KBM-7 (cell line): ENCODE data around the gene TMPRSS4.

ENCODE experiments used
- DNase-seq: peaks from one replicate; pipeline ENCODE4 v3.0.0-alpha.2; 2015
- in situ Hi-C: fragments of 300-500 bp; cut with MboI; formaldehyde crosslinking; loops from 2 replicates; pipeline ENCODE4 v1.14.3; 2020; ENCODE audit warnings: low sequenced_read_pairs, low pct_unique_long_range_greater_than_20kb, mixed read lengths

The TMPRSS4 gene

GRCh38 chr11:118076754-118077281 is at the start of gene TMPRSS4:
Gene TMPRSS4 (plus strand): TSS chr11:118077078. CDS start chr11:118077303, 225 bp downstream.
- no peak for DNase-seq
- in situ Hi-C loops: no loop called here

- in situ Hi-C loops: no loop called here
Observed at GRCh38 chr11:118027694-118028093, 49.2 kb upstream of the TMPRSS4 start.

GRCh38 chr11:118028626-118029025 is 48.3 kb upstream of the TMPRSS4 start:
- in situ Hi-C loops: no loop called here

More at GRCh38 chr11:118027694-118028093, 49.2 kb upstream of the TMPRSS4 start:
- DNase-seq: no peak

GRCh38 chr11:118033443-118033842 is 43.4 kb upstream of the TMPRSS4 start:
- no peak for DNase-seq
- in situ Hi-C loops: no loop called here

More at GRCh38 chr11:118028626-118029025, 48.3 kb upstream of the TMPRSS4 start:
- DNase-seq: no peak

GRCh38 chr11:118042141-118042540 is 34.7 kb upstream of the TMPRSS4 start:
- in situ Hi-C loops: no loop called here
- no peak for DNase-seq

GRCh38 chr11:118042796-118043195 is 34.1 kb upstream of the TMPRSS4 start:
- in situ Hi-C loops: no loop called here
- peak; percentile 16 for DNase-seq

- no peak for DNase-seq
- in situ Hi-C loops: no loop called here
Observed at GRCh38 chr11:118045191-118045590, 31.7 kb upstream of the TMPRSS4 start.

- in situ Hi-C loops: no loop called here
- no peak for DNase-seq
Observed at GRCh38 chr11:118046051-118046963, 30.6 kb upstream of the TMPRSS4 start.

- in situ Hi-C loops: no loop called here
- no peak for DNase-seq
Observed at GRCh38 chr11:118046964-118047700, 29.7 kb upstream of the TMPRSS4 start.

- in situ Hi-C loops: no loop called here
- no peak for DNase-seq
Observed at GRCh38 chr11:118047749-118048148, 29.1 kb upstream of the TMPRSS4 start.

- in situ Hi-C loops: no loop called here
- no peak for DNase-seq
Observed at GRCh38 chr11:118048472-118049370, 28.2 kb upstream of the TMPRSS4 start.

GRCh38 chr11:118049771-118050170 is 27.1 kb upstream of the TMPRSS4 start:
- DNase-seq: no peak
- in situ Hi-C loops: loop anchor here (25.0 kb wide), 1 partner anchor 212 kb away; no protein-coding TSS in a partner anchor

- no peak for DNase-seq
- in situ Hi-C loops: loop anchor here (25.0 kb wide), 1 partner anchor 213 kb away; no protein-coding TSS in a partner anchor
Observed at GRCh38 chr11:118050208-118050891, 26.5 kb upstream of the TMPRSS4 start.

GRCh38 chr11:118051136-118051610 is 25.7 kb upstream of the TMPRSS4 start:
- DNase-seq: no peak
- in situ Hi-C loops: loop anchor here (25.0 kb wide), 1 partner anchor 214 kb away; no protein-coding TSS in a partner anchor

GRCh38 chr11:118051611-118052461 is 25.0 kb upstream of the TMPRSS4 start:
- DNase-seq: no peak

GRCh38 chr11:118052581-118053206 is 24.2 kb upstream of the TMPRSS4 start:
- in situ Hi-C loops: loop anchor here (25.0 kb wide), 1 partner anchor 215 kb away; no protein-coding TSS in a partner anchor
- DNase-seq: no peak

More at GRCh38 chr11:118051611-118052461, 25.0 kb upstream of the TMPRSS4 start:
- in situ Hi-C loops: loop anchor here (25.0 kb wide), 1 partner anchor 215 kb away; no protein-coding TSS in a partner anchor
